Measurements from ENCODE around the gene LMBR1.
"Not testable (repeated sequence)": the region's sequence is repeated elsewhere in the genome, so short reads cannot be mapped to it uniquely, and the experiment has no call there.

Gene LMBR1

DNA sequence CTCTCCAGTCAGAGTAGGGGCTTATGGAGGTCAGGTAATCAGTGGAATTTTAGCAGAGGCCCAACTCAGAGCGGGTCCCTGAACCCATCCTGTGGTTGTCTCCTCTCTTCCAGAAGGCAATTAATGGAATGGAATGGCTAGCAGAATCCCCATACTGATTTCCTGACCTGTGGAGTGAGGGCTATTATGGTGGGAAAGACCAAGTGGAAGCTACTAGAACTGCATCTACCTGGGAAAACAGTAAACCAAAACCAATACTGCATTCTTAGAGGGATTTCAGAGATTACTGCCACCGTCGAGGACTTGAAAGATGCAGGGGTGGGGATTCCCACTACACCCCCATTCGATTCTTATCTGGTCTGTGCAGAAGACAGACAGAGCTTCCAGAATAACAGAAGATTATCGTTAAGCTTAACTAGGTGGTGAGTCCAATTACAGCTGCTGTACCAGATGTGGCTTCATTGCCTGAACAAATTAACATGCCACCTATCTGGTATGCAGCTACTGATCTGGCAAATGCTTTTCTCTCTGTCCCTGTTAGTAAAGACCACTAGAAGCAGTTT, 73.2 kb downstream of the LMBR1 start:
- no peak overlapping the region for H3K4me3 ChIP-seq (ENCODE audit: low read depth, low read length)
- TF ChIP-seq, protein P1, sequence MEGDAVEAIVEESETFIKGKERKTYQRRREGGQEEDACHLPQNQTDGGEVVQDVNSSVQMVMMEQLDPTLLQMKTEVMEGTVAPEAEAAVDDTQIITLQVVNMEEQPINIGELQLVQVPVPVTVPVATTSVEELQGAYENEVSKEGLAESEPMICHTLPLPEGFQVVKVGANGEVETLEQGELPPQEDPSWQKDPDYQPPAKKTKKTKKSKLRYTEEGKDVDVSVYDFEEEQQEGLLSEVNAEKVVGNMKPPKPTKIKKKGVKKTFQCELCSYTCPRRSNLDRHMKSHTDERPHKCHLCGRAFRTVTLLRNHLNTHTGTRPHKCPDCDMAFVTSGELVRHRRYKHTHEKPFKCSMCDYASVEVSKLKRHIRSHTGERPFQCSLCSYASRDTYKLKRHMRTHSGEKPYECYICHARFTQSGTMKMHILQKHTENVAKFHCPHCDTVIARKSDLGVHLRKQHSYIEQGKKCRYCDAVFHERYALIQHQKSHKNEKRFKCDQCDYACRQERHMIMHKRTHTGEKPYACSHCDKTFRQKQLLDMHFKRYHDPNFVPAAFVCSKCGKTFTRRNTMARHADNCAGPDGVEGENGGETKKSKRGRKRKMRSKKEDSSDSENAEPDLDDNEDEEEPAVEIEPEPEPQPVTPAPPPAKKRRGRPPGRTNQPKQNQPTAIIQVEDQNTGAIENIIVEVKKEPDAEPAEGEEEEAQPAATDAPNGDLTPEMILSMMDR (IDR thresholded peaks at IDR 0.05; ENCODE audit: low read depth, low read length): no peak
- H3K27me3 ChIP-seq: no peaks in the 10 kb centered on the region
- H3K36me3 ChIP-seq: no peaks in the 10 kb centered on the region; the same call in 1 of the 2 replicates
- no peak for DNase-seq
- H3K9me3 ChIP-seq: no peaks in the 10 kb centered on the region
- H3K4me1 ChIP-seq: no peaks in the 10 kb centered on the region

DNA sequence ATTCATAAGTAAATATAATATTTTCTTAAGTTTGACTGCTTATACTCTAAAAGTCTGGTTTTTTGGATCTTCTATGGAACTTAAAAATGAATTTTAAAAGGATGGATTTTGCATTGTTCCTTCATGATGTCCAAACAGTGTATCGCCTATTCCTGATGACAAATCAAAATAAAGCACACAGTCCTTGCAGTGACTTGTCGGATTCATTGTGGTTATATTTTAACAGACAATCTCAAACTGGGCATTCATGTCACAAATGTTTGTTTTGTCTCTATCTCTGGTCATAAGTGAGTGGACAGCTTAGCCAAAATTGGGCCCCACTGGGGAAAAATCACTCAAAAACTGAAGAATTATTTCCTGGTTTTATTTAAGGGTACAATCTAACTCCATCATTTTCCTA, 74.8 kb downstream of the LMBR1 start:
- Histone ChIP-seq H3K9me3 (no peaks in the 10 kb centered on the region), H3K36me3 (peaks cover 5% of the 10 kb centered on the region; the same call in 1 of the 2 replicates), H3K27me3 (no peaks in the 10 kb centered on the region), H3K4me3 (ENCODE audit: low read depth, low read length) (no peak overlapping the region), H3K4me1 (no peaks in the 10 kb centered on the region)
- no peak for DNase-seq
- TF ChIP-seq, protein P1 (IDR thresholded peaks at IDR 0.05; ENCODE audit: low read depth, low read length): no peak

DNA sequence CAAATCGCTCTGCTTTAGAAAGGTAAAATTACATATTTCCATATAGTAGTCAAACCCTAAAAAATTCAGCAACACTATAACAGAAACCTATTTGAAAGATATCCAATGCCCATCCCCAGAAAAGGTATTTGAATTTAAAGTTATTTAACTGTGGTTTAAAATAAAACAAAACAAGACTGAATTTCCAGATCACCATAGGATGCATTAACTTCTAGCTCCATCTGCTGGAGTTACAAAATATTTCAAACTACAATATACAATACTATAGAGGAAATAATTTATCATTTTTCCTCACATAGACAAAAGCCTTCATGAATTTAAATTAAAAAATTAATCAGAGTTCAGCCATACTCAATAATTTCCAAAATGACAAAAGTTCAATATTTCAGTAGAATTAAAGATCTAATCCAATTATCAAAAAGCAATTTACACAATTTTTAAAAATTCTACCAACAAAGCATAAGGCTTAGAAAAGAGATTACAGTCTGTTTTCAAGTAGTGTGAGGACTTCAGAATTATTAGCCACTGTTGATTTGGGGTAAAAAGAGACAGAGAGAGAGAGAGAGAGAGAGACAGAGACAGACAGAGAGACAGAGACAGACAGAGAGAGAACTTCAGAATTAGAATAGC, 75.9 kb downstream of the LMBR1 start:
- TF ChIP-seq, protein P1 (IDR thresholded peaks at IDR 0.05; ENCODE audit: low read depth, low read length): peak; percentile 55
- H3K36me3 ChIP-seq: peaks cover 5% of the 10 kb centered on the region
- H3K9me3 ChIP-seq: no peaks in the 10 kb centered on the region
- H3K4me3 ChIP-seq (ENCODE audit: low read depth, low read length): no peak overlapping the region
- no peak for DNase-seq
- H3K4me1 ChIP-seq: no peaks in the 10 kb centered on the region
- no peaks in the 10 kb centered on the region for H3K27me3 ChIP-seq

DNA sequence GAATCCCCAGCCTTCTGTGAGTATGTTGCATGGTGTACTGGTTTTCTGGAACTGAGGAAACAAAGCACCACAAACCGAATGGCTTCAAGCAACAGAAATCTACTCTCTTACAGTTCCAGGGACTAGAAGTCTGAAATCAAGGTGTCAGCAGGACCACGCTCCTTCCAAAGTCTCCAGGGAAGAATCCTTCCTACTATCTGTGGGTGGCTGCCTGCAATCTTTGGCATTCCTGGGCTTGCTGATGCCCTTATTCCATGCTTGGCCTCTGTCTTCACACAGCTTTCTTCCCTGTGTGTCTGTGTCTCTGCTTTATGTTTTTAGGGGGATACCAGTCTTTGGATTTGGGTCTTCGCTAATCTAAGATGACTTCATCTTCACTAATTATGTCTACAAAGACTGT, 81.3 kb downstream of the LMBR1 start:
- H3K4me1 ChIP-seq: no peaks in the 10 kb centered on the region
- no peaks in the 10 kb centered on the region for H3K27me3 ChIP-seq
- no peak for DNase-seq
- TF ChIP-seq, protein P1 (IDR thresholded peaks at IDR 0.05; ENCODE audit: low read depth, low read length): no peak
- H3K4me3 ChIP-seq (ENCODE audit: low read depth, low read length): no peak overlapping the region
- no peaks in the 10 kb centered on the region for H3K9me3 ChIP-seq
- peaks cover 13% of the 10 kb centered on the region for H3K36me3 ChIP-seq

DNA sequence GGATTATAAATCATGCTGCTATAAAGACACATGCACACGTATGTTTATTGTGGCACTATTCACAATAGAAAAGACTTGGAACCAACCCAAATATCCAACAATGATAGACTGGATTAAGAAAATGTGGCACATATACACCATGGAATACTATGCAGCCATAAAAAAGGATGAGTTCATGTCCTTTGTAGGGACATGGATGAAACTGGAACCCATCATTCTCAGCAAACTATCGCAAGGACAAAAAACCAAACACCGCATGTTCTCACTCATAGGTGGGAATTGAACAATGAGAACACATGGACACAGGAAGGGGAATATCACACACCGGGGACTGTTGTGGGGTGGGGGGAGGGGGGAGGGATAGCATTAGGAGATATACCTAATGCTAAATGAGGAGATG, 89.3 kb downstream of the LMBR1 start:
- H3K27me3 ChIP-seq; H3K9me3 ChIP-seq; H3K4me3 ChIP-seq (ENCODE audit: low read depth, low read length); H3K36me3 ChIP-seq; DNase-seq; H3K4me1 ChIP-seq: not testable (repeated sequence)

DNA sequence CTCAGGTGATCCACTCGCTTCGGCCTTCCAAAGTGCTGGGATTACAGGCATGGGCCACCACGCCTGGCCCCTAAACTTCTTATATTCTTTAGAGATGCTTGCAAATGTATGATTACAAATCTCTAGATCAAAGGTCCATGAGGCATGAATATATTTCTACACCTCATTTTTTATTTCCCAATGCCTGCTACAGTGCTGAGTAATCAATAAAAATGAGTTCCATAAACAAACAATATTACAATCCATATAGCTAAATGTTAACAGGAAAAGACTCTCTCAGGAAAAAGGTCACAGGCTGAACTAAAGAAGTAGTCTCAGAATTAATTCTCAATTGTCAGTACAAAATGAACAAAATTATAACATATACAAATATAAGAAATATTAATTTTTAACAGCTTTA, 90.8 kb downstream of the LMBR1 start:
- no peaks in the 10 kb centered on the region for H3K27me3 ChIP-seq
- H3K36me3 ChIP-seq: peaks cover 3% of the 10 kb centered on the region; the same call in 1 of the 2 replicates
- no peak overlapping the region for H3K4me3 ChIP-seq (ENCODE audit: low read depth, low read length)
- H3K9me3 ChIP-seq: no peaks in the 10 kb centered on the region
- no peak for DNase-seq
- peaks cover 10% of the 10 kb centered on the region for H3K4me1 ChIP-seq
- TF ChIP-seq, protein P1 (IDR thresholded peaks at IDR 0.05; ENCODE audit: low read depth, low read length): no peak

Measured in BE2C (cell line).